Endothelial cell of umbilical vein (primary cell): ENCODE data around the gene PSMB3.

ENCODE experiments used
- EZH2 ChIP-seq: IDR thresholded peaks from 2 replicates; pipeline ENCODE4 v1.6.1; 2012; ENCODE audit warnings: borderline replicate concordance, low read depth, mild to moderate bottlenecking, moderate library complexity, low read length, inconsistent platforms; ENCODE audit not compliant: severe bottlenecking
- FOS ChIP-seq: IDR thresholded peaks from 2 replicates; pipeline ENCODE4 v1.6.1; 2011; ENCODE audit warnings: mild to moderate bottlenecking, low read length, moderate library complexity, borderline replicate concordance; ENCODE audit not compliant: insufficient read depth
- POLR2A ChIP-seq: IDR thresholded peaks from 2 replicates; pipeline ENCODE4 v1.6.1; 2012; ENCODE audit warnings: low read depth, mild to moderate bottlenecking, control low read depth, low read length
- TF ChIP-seq, protein P1 (sequence below), 2 donors: IDR thresholded peaks; 1 replicate in 1 of 2; 2 replicates in 1 of 2; pipeline ENCODE4 v1.5.1; 2011; ENCODE audit warnings: low read length in 2 of 2, mild to moderate bottlenecking in 2 of 2, moderate library complexity in 2 of 2, control low read depth in 1 of 2, inconsistent platforms in 1 of 2, low read depth in 1 of 2; ENCODE audit not compliant: insufficient read depth in 1 of 2; ENCODE audit errors: extremely low read depth in 1 of 2
- TF ChIP-seq, protein P2 (sequence below): IDR thresholded peaks from 2 replicates; pipeline ENCODE4 v1.6.1; 2011; ENCODE audit not compliant: insufficient read depth, insufficient read length

DNA sequence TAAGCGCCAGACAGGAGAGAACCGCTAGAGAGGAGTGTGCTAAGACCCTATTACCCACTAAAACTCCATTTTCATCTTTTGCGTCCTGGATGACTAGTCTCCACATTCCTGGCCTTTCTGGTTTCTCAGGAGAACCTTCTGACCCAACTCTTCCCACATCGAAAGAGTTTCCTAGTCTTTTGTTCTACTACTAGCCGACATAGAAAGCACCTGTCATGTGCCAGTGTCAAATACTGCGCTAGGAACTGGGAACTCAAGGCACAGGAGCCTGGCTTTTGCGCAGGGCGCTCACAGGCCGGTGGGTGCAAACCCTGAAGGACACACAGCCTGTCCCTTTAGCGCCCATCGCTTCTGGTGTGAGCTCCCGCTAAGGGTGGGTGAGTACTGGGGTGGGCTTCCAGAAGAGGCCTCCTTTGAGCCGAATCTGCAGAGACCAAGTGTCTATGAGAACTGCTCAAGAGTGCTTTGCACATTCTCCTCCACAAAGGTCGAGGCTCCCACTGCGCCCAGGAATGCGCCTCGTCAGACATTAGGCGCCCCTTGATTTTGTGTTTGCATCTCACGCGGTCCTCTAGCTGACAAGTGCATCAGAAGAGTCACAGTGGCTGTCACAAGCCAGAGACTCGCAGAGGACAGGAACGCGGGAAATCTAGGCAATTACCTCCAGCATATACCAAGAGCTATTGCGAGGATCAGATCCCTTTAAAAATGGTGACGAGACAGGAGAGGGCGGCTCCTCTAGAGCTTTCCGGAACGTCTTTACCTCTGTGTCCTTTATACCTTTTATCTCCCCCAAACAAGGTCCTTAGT lies 2.0 kb upstream of the PSMB3 start:
- no peak for TF ChIP-seq FOS
- TF ChIP-seq, protein P1, sequence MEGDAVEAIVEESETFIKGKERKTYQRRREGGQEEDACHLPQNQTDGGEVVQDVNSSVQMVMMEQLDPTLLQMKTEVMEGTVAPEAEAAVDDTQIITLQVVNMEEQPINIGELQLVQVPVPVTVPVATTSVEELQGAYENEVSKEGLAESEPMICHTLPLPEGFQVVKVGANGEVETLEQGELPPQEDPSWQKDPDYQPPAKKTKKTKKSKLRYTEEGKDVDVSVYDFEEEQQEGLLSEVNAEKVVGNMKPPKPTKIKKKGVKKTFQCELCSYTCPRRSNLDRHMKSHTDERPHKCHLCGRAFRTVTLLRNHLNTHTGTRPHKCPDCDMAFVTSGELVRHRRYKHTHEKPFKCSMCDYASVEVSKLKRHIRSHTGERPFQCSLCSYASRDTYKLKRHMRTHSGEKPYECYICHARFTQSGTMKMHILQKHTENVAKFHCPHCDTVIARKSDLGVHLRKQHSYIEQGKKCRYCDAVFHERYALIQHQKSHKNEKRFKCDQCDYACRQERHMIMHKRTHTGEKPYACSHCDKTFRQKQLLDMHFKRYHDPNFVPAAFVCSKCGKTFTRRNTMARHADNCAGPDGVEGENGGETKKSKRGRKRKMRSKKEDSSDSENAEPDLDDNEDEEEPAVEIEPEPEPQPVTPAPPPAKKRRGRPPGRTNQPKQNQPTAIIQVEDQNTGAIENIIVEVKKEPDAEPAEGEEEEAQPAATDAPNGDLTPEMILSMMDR (IDR thresholded peaks at IDR 0.05; ENCODE audit: extremely low read depth in 1 of 2, insufficient read depth in 1 of 2, low read depth in 1 of 2, low read length in 2 of 2), result no peak
- no peak for TF ChIP-seq POLR2A
- TF ChIP-seq EZH2, result no peak
- TF ChIP-seq, protein P2, sequence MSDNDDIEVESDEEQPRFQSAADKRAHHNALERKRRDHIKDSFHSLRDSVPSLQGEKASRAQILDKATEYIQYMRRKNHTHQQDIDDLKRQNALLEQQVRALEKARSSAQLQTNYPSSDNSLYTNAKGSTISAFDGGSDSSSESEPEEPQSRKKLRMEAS, result no peak
